Suprapubic skin (tissue), 4 donors: ENCODE data around the gene C17orf78. TPM values are rescaled to one million over a fixed set of nuclear protein-coding genes. Genes with fewer than 3 reads are reported as not detected.

Experiments used
- DNase-seq, 2 donors: peaks; one replicate each; pipeline ENCODE4 v3.0.0-alpha.2; 2019; ENCODE audit warnings: low spot score in 2 of 2
- H3K27ac ChIP-seq: fragments of 200-600 bp; sonication (generic); one replicate; pipeline ENCODE4 v1.5.1; 2019
- H3K27me3 ChIP-seq: fragments of 200-600 bp; sonication (generic); one replicate; pipeline ENCODE4 v1.5.1; 2019
- H3K36me3 ChIP-seq: fragments of 200-600 bp; sonication (generic); one replicate; pipeline ENCODE4 v1.5.1; 2019
- H3K4me1 ChIP-seq: fragments of 200-600 bp; sonication (generic); one replicate; pipeline ENCODE4 v1.5.1; 2019
- H3K4me3 ChIP-seq: fragments of 200-600 bp; sonication (generic); one replicate; pipeline ENCODE4 v1.5.1; 2019; ENCODE audit warnings: mild to moderate bottlenecking
- H3K9me3 ChIP-seq: fragments of 200-600 bp; sonication (generic); one replicate; pipeline ENCODE4 v1.5.1; 2019
- CTCF ChIP-seq, 2 donors: fragments of 200-600 bp in 1 of 2; fragments of 450-650 bp in 1 of 2; sonication (generic) in 1 of 2; IDR thresholded peaks; one replicate each; pipeline ENCODE4 v1.5.1; 2016 to 2019; ENCODE audit warnings: antibody characterized with exemption in 2 of 2, mild to moderate bottlenecking in 1 of 2, moderate library complexity in 1 of 2
- EP300 ChIP-seq: sonication (generic); formaldehyde crosslinking; IDR thresholded peaks from one replicate; pipeline ENCODE4 v1.6.1; 2017; ENCODE audit warnings: antibody characterized with exemption
- POLR2A ChIP-seq, 2 donors: fragments of 450-650 bp; IDR thresholded peaks; one replicate each; pipeline ENCODE4 v1.6.1; 2017; ENCODE audit warnings: antibody characterized with exemption in 2 of 2, mild to moderate bottlenecking in 2 of 2, moderate library complexity in 2 of 2
- POLR2AphosphoS5 ChIP-seq, 3 donors: sonication (generic); formaldehyde crosslinking; IDR thresholded peaks; one replicate each; pipeline ENCODE4 v1.6.1; 2017; ENCODE audit warnings: antibody characterized with exemption in 3 of 3
- WGBS: methylation state at CpG from one replicate; pipeline ENCODE4 v1.1.5; 2018; 5-methylcytosine and 5-hydroxymethylcytosine counted together
- total RNA-seq, 4 donors: library from RNA; depleted of rRNA; stranded (reverse); fragments of >200 nt; gene quantifications; one replicate each; pipeline ENCODE4 v1.1.0, GENCODE V29; 2016

The C17orf78 gene
- total RNA-seq, 4 donors from 2014 or later = not detected

- H3K27me3 ChIP-seq = no peaks in the 10 kb centered on the region
- no peak for TF ChIP-seq CTCF (IDR thresholded peaks at IDR 0.05)
- no peak for TF ChIP-seq POLR2A (IDR thresholded peaks at IDR 0.05)
- TF ChIP-seq EP300 = no peak
- TF ChIP-seq POLR2AphosphoS5 (IDR thresholded peaks at IDR 0.05) = no peak
- no peaks in the 10 kb centered on the region for H3K9me3 ChIP-seq
- WGBS = 88% methylated on average over 3 of the region's 3 CpGs
- H3K27ac ChIP-seq = no peak overlapping the region
- no peak for DNase-seq
- H3K4me3 ChIP-seq = no peak overlapping the region
- H3K4me1 ChIP-seq = peaks cover 22% of the 10 kb centered on the region
- peaks cover 42% of the 10 kb centered on the region for H3K36me3 ChIP-seq
Measured at GRCh38 chr17:37410357-37410756, 34.6 kb downstream of the C17orf78 start.

GRCh38 chr17:37413875-37414519 is 38.2 kb downstream of the C17orf78 start:
- no peak overlapping the region for H3K27ac ChIP-seq
- no peaks in the 10 kb centered on the region for H3K27me3 ChIP-seq
- no peak for DNase-seq
- peaks cover 57% of the 10 kb centered on the region for H3K36me3 ChIP-seq
- 94% methylated on average over 7 of the region's 7 CpGs for WGBS
- H3K4me3 ChIP-seq = no peak overlapping the region
- no peaks in the 10 kb centered on the region for H3K9me3 ChIP-seq
- no peaks in the 10 kb centered on the region for H3K4me1 ChIP-seq
- TF ChIP-seq POLR2A (IDR thresholded peaks at IDR 0.05) = no peak
- no peak for TF ChIP-seq POLR2AphosphoS5 (IDR thresholded peaks at IDR 0.05)
- no peak for TF ChIP-seq EP300
- TF ChIP-seq CTCF (IDR thresholded peaks at IDR 0.05) = no peak

GRCh38 chr17:37417852-37418251 is 42.1 kb downstream of the C17orf78 start:
- peaks cover 53% of the 10 kb centered on the region for H3K36me3 ChIP-seq

GRCh38 chr17:37422971-37423625 is 47.3 kb downstream of the C17orf78 start:
- peaks cover 55% of the 10 kb centered on the region for H3K36me3 ChIP-seq
- 82% methylated on average over 4 of the region's 4 CpGs for WGBS

More at GRCh38 chr17:37417852-37418251, 42.1 kb downstream of the C17orf78 start:
- no peaks in the 10 kb centered on the region for H3K9me3 ChIP-seq
- no peak overlapping the region for H3K27ac ChIP-seq
- no peak for DNase-seq
- no peak overlapping the region for H3K4me3 ChIP-seq
- H3K4me1 ChIP-seq = no peaks in the 10 kb centered on the region
- no peak for TF ChIP-seq POLR2A (IDR thresholded peaks at IDR 0.05)
- 82% methylated on average over 2 of the region's 2 CpGs for WGBS
- no peaks in the 10 kb centered on the region for H3K27me3 ChIP-seq

GRCh38 chr17:37425268-37425667 is 49.5 kb downstream of the C17orf78 start:
- Histone ChIP-seq H3K27me3 (no peaks in the 10 kb centered on the region), H3K27ac (no peak overlapping the region), H3K9me3 (no peaks in the 10 kb centered on the region), H3K4me3 (no peak overlapping the region), H3K4me1 (peaks cover 10% of the 10 kb centered on the region), H3K36me3 (peaks cover 40% of the 10 kb centered on the region)
- 92% methylated on average over 1 of the region's 1 CpG for WGBS
- no peak for TF ChIP-seq POLR2AphosphoS5 (IDR thresholded peaks at IDR 0.05)
- no peak for TF ChIP-seq EP300
- no peak for TF ChIP-seq CTCF (IDR thresholded peaks at IDR 0.05)
- no peak for TF ChIP-seq POLR2A (IDR thresholded peaks at IDR 0.05)
- DNase-seq = no peak

More at GRCh38 chr17:37422971-37423625, 47.3 kb downstream of the C17orf78 start:
- Histone ChIP-seq H3K4me1 (no peaks in the 10 kb centered on the region), H3K27me3 (no peaks in the 10 kb centered on the region), H3K4me3 (no peak overlapping the region), H3K9me3 (no peaks in the 10 kb centered on the region), H3K27ac (no peak overlapping the region)
- DNase-seq = no peak
- TF ChIP-seq POLR2AphosphoS5 (IDR thresholded peaks at IDR 0.05) (no peak), CTCF (IDR thresholded peaks at IDR 0.05) (no peak), POLR2A (IDR thresholded peaks at IDR 0.05) (no peak), EP300 (no peak)
